SK-N-MC (cell line): Measurements from ENCODE around the gene FAM149B1.

ENCODE experiments used
- EZH2 ChIP-seq: fragments of 200-600 bp; sonication (generic); IDR thresholded peaks from one replicate; pipeline ENCODE4 v1.6.1; 2017; ENCODE audit warnings: antibody characterized with exemption
- FOXP2 ChIP-seq: optimal IDR thresholded peaks from 2 replicates; pipeline ENCODE3; 2011; ENCODE audit warnings: mild to moderate bottlenecking, moderate library complexity; ENCODE audit not compliant: insufficient read depth; ENCODE audit errors: extremely low read length, control extremely low read depth

DNA sequence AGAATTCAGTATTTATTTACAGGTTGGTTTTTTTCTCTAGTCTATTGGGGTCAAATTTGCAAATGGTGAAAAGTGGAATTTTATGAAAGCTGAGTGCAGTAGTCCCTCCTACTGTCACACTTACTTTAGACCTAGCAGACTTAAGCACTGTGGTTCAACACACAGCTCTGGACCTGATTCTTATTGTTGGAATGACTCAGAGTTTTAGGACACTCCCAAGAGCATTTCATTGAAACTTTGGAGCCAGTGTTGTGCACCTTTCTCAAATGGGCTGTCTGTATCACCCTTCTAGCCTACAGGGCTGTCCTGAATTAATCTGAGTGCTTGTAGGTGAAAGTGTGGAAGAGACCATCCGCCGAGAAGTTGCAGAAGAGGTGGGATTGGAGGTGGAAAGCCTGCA, 41.6 kb upstream of the FAM149B1 start:
- TF ChIP-seq FOXP2: no peak
- TF ChIP-seq EZH2: no peak
